ENCODE measurements around the gene DAZAP2.

- TF ChIP-seq, protein P1, sequence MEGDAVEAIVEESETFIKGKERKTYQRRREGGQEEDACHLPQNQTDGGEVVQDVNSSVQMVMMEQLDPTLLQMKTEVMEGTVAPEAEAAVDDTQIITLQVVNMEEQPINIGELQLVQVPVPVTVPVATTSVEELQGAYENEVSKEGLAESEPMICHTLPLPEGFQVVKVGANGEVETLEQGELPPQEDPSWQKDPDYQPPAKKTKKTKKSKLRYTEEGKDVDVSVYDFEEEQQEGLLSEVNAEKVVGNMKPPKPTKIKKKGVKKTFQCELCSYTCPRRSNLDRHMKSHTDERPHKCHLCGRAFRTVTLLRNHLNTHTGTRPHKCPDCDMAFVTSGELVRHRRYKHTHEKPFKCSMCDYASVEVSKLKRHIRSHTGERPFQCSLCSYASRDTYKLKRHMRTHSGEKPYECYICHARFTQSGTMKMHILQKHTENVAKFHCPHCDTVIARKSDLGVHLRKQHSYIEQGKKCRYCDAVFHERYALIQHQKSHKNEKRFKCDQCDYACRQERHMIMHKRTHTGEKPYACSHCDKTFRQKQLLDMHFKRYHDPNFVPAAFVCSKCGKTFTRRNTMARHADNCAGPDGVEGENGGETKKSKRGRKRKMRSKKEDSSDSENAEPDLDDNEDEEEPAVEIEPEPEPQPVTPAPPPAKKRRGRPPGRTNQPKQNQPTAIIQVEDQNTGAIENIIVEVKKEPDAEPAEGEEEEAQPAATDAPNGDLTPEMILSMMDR (IDR thresholded peaks at IDR 0.05; ENCODE audit: poor library complexity) = no peak
- no peak for TF ChIP-seq EZH2phosphoT487 (IDR thresholded peaks at IDR 0.05; ENCODE audit: low read depth, severe bottlenecking, unreplicated experiment)
Observed at GRCh38 chr12:51198568-51199365, 39.9 kb upstream of the DAZAP2 start.

Measured in hepatocyte (in vitro differentiated cells).